Osteoblast (primary cell): ENCODE measurements around the gene ZBTB21. TPM values are rescaled to one million over a fixed set of nuclear protein-coding genes. Genes with fewer than 3 reads are reported as not detected.

Source experiments
- DNase-seq: peaks from one replicate; pipeline ENCODE4 v3.0.0; 2011; ENCODE audit warnings: low spot score, mixed read lengths; ENCODE audit not compliant: insufficient read length; ENCODE audit errors: missing footprints
- H2AFZ ChIP-seq: 2 replicates; pipeline ENCODE4 v1.6.0; 2011; ENCODE audit warnings: mild to moderate bottlenecking, low read length
- H3K27ac ChIP-seq: 2 replicates; pipeline ENCODE4 v1.5.1; 2011; ENCODE audit warnings: mild to moderate bottlenecking, low read depth, low read length, moderate library complexity
- H3K27me3 ChIP-seq: 2 replicates; pipeline ENCODE4 v1.6.0; 2012; ENCODE audit warnings: mild to moderate bottlenecking, control low read depth, inconsistent platforms, low read length, moderate library complexity; ENCODE audit not compliant: insufficient read depth
- H3K36me3 ChIP-seq: 2 replicates; pipeline ENCODE4 v1.5.1; 2011; ENCODE audit warnings: mild to moderate bottlenecking, low read length, control low read depth, moderate library complexity; ENCODE audit not compliant: insufficient read depth
- H3K4me1 ChIP-seq: 2 replicates; pipeline ENCODE4 v1.5.1; 2011; ENCODE audit warnings: mild to moderate bottlenecking, low read length, control low read depth, moderate library complexity; ENCODE audit not compliant: insufficient read depth
- H3K4me2 ChIP-seq: 2 replicates; pipeline ENCODE4 v1.6.0; 2011; ENCODE audit warnings: mild to moderate bottlenecking, low read length; ENCODE audit not compliant: insufficient read depth
- H3K4me3 ChIP-seq: fragments of 200-600 bp; sonication (generic); 3 replicates; pipeline ENCODE4 v1.5.1; 2012; ENCODE audit warnings: mild to moderate bottlenecking, low read length, inconsistent platforms; ENCODE audit not compliant: insufficient read depth
- H3K79me2 ChIP-seq: 2 replicates; pipeline ENCODE4 v1.6.0; 2012; ENCODE audit warnings: mild to moderate bottlenecking, low read length, control low read depth, inconsistent platforms; ENCODE audit not compliant: insufficient read depth
- H3K9me3 ChIP-seq: 2 replicates; pipeline ENCODE4 v1.5.1; 2011; ENCODE audit warnings: low read depth, low read length, control low read depth
- H4K20me1 ChIP-seq: 2 replicates; pipeline ENCODE4 v1.6.0; 2012; ENCODE audit warnings: mild to moderate bottlenecking, low read length, control low read depth; ENCODE audit not compliant: insufficient read depth
- CTCF ChIP-seq: IDR thresholded peaks from 2 replicates; pipeline ENCODE4 v1.5.1; 2011; ENCODE audit warnings: mild to moderate bottlenecking, low read depth, low read length, moderate library complexity; ENCODE audit errors: extremely low read depth
- total RNA-seq: library from RNA; depleted of rRNA; stranded (reverse); fragments of >200 nt; gene quantifications from 2 replicates; pipeline ENCODE4 v1.2.3, GENCODE V29; 2012

The ZBTB21 gene
- total RNA-seq, 1 donor: 12.7 TPM

- no peak for TF ChIP-seq CTCF
- Histone ChIP-seq H2AFZ (peak overlapping the region; percentile 25), H3K27ac (peak overlapping the region; percentile 99), H3K4me2 (peak overlapping the region; percentile 53), H3K27me3 (no peaks in the 10 kb centered on the region), H3K4me3 (peak overlapping the region; percentile 15), H3K79me2 (no peaks in the 10 kb centered on the region), H4K20me1 (no peaks in the 10 kb centered on the region), H3K4me1 (peaks cover 28% of the 10 kb centered on the region), H3K36me3 (no peaks in the 10 kb centered on the region), H3K9me3 (no peaks in the 10 kb centered on the region)
- no peak for DNase-seq
Measured at GRCh38 chr21:42039911-42040351, 29.8 kb upstream of the ZBTB21 start.

- Histone ChIP-seq H3K36me3 (no peaks in the 10 kb centered on the region), H3K79me2 (no peaks in the 10 kb centered on the region), H3K4me3 (peak overlapping the region; percentile 15), H3K4me2 (peak overlapping the region; percentile 53), H4K20me1 (no peaks in the 10 kb centered on the region), H2AFZ (no peak overlapping the region), H3K27me3 (no peaks in the 10 kb centered on the region), H3K27ac (peak overlapping the region; percentile 99), H3K4me1 (peaks cover 28% of the 10 kb centered on the region), H3K9me3 (no peaks in the 10 kb centered on the region)
- DNase-seq: peak; percentile 66
- TF ChIP-seq CTCF: no peak
Measured at GRCh38 chr21:42039470-42039901, 29.3 kb upstream of the ZBTB21 start.

GRCh38 chr21:42038826-42039425, 28.8 kb upstream of the ZBTB21 start:
- no peaks in the 10 kb centered on the region for H4K20me1 ChIP-seq
- H3K4me2 ChIP-seq: peak overlapping the region; percentile 53
- no peaks in the 10 kb centered on the region for H3K27me3 ChIP-seq
- H3K36me3 ChIP-seq: no peaks in the 10 kb centered on the region
- no peak for TF ChIP-seq CTCF
- H3K9me3 ChIP-seq: no peaks in the 10 kb centered on the region
- no peak for DNase-seq
- no peak overlapping the region for H2AFZ ChIP-seq
- peak overlapping the region; percentile 99 for H3K27ac ChIP-seq
- H3K4me1 ChIP-seq: peaks cover 28% of the 10 kb centered on the region
- H3K79me2 ChIP-seq: no peaks in the 10 kb centered on the region
- H3K4me3 ChIP-seq: no peak overlapping the region

- TF ChIP-seq CTCF: no peak
- H3K27me3 ChIP-seq: no peaks in the 10 kb centered on the region
- no peaks in the 10 kb centered on the region for H3K79me2 ChIP-seq
- no peak for DNase-seq
- H2AFZ ChIP-seq: no peak overlapping the region
- H3K36me3 ChIP-seq: no peaks in the 10 kb centered on the region
- no peak overlapping the region for H3K27ac ChIP-seq
- no peaks in the 10 kb centered on the region for H3K9me3 ChIP-seq
- H4K20me1 ChIP-seq: no peaks in the 10 kb centered on the region
- H3K4me3 ChIP-seq: no peak overlapping the region
- H3K4me1 ChIP-seq: peaks cover 28% of the 10 kb centered on the region
- H3K4me2 ChIP-seq: no peak overlapping the region
Measured at GRCh38 chr21:42038393-42038792, 28.2 kb upstream of the ZBTB21 start.
